H9 (cell line): ENCODE data around the gene ACSF3. TPM values are rescaled to one million over a fixed set of nuclear protein-coding genes. Genes with fewer than 3 reads are reported as not detected.

ENCODE experiments used
- DNase-seq: peaks from one replicate; pipeline ENCODE4 v3.0.0-alpha.2; 2017
- H2AFZ ChIP-seq: one replicate; pipeline ENCODE4 v1.6.1; 2013; ENCODE audit warnings: mild to moderate bottlenecking, low read length, control low read depth, moderate library complexity
- H2AK5ac ChIP-seq: 2 replicates; pipeline ENCODE4 v1.6.1; 2013; ENCODE audit warnings: low read length, control low read depth, mixed read lengths; ENCODE audit not compliant: insufficient read length
- H2BK120ac ChIP-seq: one replicate; pipeline ENCODE4 v1.6.1; 2013; ENCODE audit warnings: low read depth, mild to moderate bottlenecking, low read length, control low read depth, inconsistent platforms; ENCODE audit not compliant: poor library complexity, severe bottlenecking
- H2BK12ac ChIP-seq: 2 replicates; pipeline ENCODE4 v1.6.1; 2013; ENCODE audit warnings: low read length, control low read depth, mixed read lengths, low read depth; ENCODE audit not compliant: insufficient read length
- H2BK15ac ChIP-seq: 2 replicates; pipeline ENCODE4 v1.6.1; 2013; ENCODE audit warnings: low read depth, low read length, control low read depth
- H2BK20ac ChIP-seq: one replicate; pipeline ENCODE4 v1.6.1; 2013; ENCODE audit warnings: low read depth, mild to moderate bottlenecking, low read length, control low read depth, inconsistent platforms; ENCODE audit not compliant: poor library complexity, severe bottlenecking
- H2BK5ac ChIP-seq: 2 replicates; pipeline ENCODE4 v1.6.1; 2013; ENCODE audit warnings: low read length, control low read depth, mixed read lengths; ENCODE audit not compliant: insufficient read length
- H3K14ac ChIP-seq: 2 replicates; pipeline ENCODE4 v1.6.1; 2013; ENCODE audit warnings: low read length, control low read depth; ENCODE audit not compliant: insufficient read depth
- H3K18ac ChIP-seq: 2 replicates; pipeline ENCODE4 v1.6.1; 2013; ENCODE audit warnings: low read depth, mild to moderate bottlenecking, mixed read lengths, low read length, control low read depth; ENCODE audit not compliant: insufficient read length
- H3K23ac ChIP-seq: 2 replicates; pipeline ENCODE4 v1.6.1; 2013; ENCODE audit warnings: low read length, control low read depth, mixed read lengths, low read depth; ENCODE audit not compliant: insufficient read length
- H3K23me2 ChIP-seq: 2 replicates; pipeline ENCODE4 v1.6.1; 2013; ENCODE audit warnings: low read depth, mild to moderate bottlenecking, mixed read lengths, low read length, control low read depth; ENCODE audit not compliant: insufficient read length, poor library complexity, severe bottlenecking
- H3K27ac ChIP-seq: 2 replicates; pipeline ENCODE4 v1.5.1; 2013; ENCODE audit warnings: low read length, control low read depth, mixed read lengths, low read depth; ENCODE audit not compliant: insufficient read length
- H3K27me3 ChIP-seq: 2 replicates; pipeline ENCODE4 v1.6.1; 2013; ENCODE audit warnings: low read length, control low read depth, inconsistent platforms; ENCODE audit not compliant: insufficient read depth
- H3K4ac ChIP-seq: 2 replicates; pipeline ENCODE4 v1.6.1; 2013; ENCODE audit warnings: low read depth, mild to moderate bottlenecking, control low read depth, inconsistent platforms, low read length, moderate library complexity
- H3K4me1 ChIP-seq: 2 replicates; pipeline ENCODE4 v1.6.1; 2013; ENCODE audit warnings: low read length, control low read depth, inconsistent platforms; ENCODE audit not compliant: insufficient read depth
- H3K4me2 ChIP-seq: 2 replicates; pipeline ENCODE4 v1.6.1; 2013; ENCODE audit warnings: low read length, control low read depth, mixed read lengths; ENCODE audit not compliant: insufficient read length, insufficient read depth
- H3K56ac ChIP-seq: 2 replicates; pipeline ENCODE4 v1.6.1; 2013; ENCODE audit warnings: low read depth, mild to moderate bottlenecking, mixed read lengths, low read length, control low read depth; ENCODE audit not compliant: insufficient read length
- H3K79me1 ChIP-seq: 2 replicates; pipeline ENCODE4 v1.6.1; 2013; ENCODE audit warnings: low read depth, mild to moderate bottlenecking, moderate library complexity, low read length, control low read depth, inconsistent platforms; ENCODE audit not compliant: insufficient read depth, poor library complexity, severe bottlenecking
- H3K79me2 ChIP-seq: 2 replicates; pipeline ENCODE4 v1.6.1; 2013; ENCODE audit warnings: low read length, control low read depth, inconsistent platforms; ENCODE audit not compliant: insufficient read depth
- H3K9ac ChIP-seq: 2 replicates; pipeline ENCODE4 v1.6.1; 2013; ENCODE audit warnings: low read length, control low read depth, mixed read lengths; ENCODE audit not compliant: insufficient read length; ENCODE audit errors: extremely low read depth
- H3K9me3 ChIP-seq: one replicate; pipeline ENCODE4 v1.6.1; 2013; ENCODE audit warnings: low read depth, low read length, inconsistent platforms; ENCODE audit not compliant: control insufficient read depth
- H3T11ph ChIP-seq: one replicate; pipeline ENCODE4 v1.6.1; 2013; ENCODE audit warnings: mild to moderate bottlenecking, low read length, control low read depth, inconsistent platforms
- H4K20me1 ChIP-seq: one replicate; pipeline ENCODE4 v1.6.1; 2013; ENCODE audit not compliant: control insufficient read depth, insufficient read length, insufficient read depth
- H4K5ac ChIP-seq: 2 replicates; pipeline ENCODE4 v1.6.1; 2013; ENCODE audit warnings: low read depth, mild to moderate bottlenecking, mixed read lengths, low read length, control low read depth; ENCODE audit not compliant: insufficient read length
- H4K8ac ChIP-seq: replicated peaks from 2 replicates; pipeline ENCODE4 v1.6.1; 2013; ENCODE audit warnings: low read length, control low read depth, mixed read lengths, low read depth; ENCODE audit not compliant: insufficient read length
- H4K91ac ChIP-seq: 2 replicates; pipeline ENCODE4 v1.6.1; 2013; ENCODE audit warnings: low read depth, mild to moderate bottlenecking, moderate library complexity, mixed read lengths, low read length, control low read depth; ENCODE audit not compliant: insufficient read length
- H3K27ac Mint-ChIP-seq, 3 experiments: 2 replicates in 2 of 3; 3 replicates in 1 of 3; pipeline ENCODE4 v1.8.0; 2020 to 2021; ENCODE audit warnings: mixed read lengths in 3 of 3, mild to moderate bottlenecking in 1 of 3, moderate library complexity in 1 of 3
- H3K27me3 Mint-ChIP-seq: 2 replicates; pipeline ENCODE4 v1.8.0; 2021; ENCODE audit warnings: low read depth, mild to moderate bottlenecking, moderate library complexity, mixed read lengths
- H3K36me3 Mint-ChIP-seq, 3 experiments: 2 replicates in 2 of 3; 3 replicates in 1 of 3; pipeline ENCODE4 v1.8.0; 2020 to 2021; ENCODE audit warnings: low read depth in 3 of 3, mixed read lengths in 3 of 3; ENCODE audit not compliant: insufficient read depth in 1 of 3
- H3K4me1 Mint-ChIP-seq, 2 experiments: 2 replicates each; pipeline ENCODE4 v1.8.0; 2020; ENCODE audit warnings: mixed read lengths in 2 of 2
- H3K4me3 Mint-ChIP-seq, 2 experiments: 2 replicates in 1 of 2; 3 replicates in 1 of 2; pipeline ENCODE4 v1.8.0; 2020 to 2021; ENCODE audit warnings: mild to moderate bottlenecking in 2 of 2, mixed read lengths in 2 of 2, moderate library complexity in 1 of 2
- H3K9me3 Mint-ChIP-seq, 2 experiments: 2 replicates in 1 of 2; 3 replicates in 1 of 2; pipeline ENCODE4 v1.8.0; 2020; ENCODE audit warnings: mild to moderate bottlenecking in 2 of 2, mixed read lengths in 2 of 2, moderate library complexity in 1 of 2
- WGBS: extraction: QIAGEN DNeasy Blood & Tissue Kit; methylation state at CpG from one replicate; pipeline ENCODE4 v1.1.7; 2013; ENCODE audit warnings: missing lambda C conversion rate, low lambda C conversion rate, mixed read lengths; ENCODE audit not compliant: insufficient read length; ENCODE audit errors: extremely low coverage; 5-methylcytosine and 5-hydroxymethylcytosine counted together
- total RNA-seq: library from RNA; stranded (reverse); gene quantifications from 2 replicates; pipeline ENCODE4 v1.2.1, GENCODE V29; 2021
- TF ChIP-seq, protein P1 (sequence below): fragments of 200-600 bp; sonication (generic); conservative IDR thresholded peaks from 3 replicates; pipeline ENCODE4 v1.8.0; 2021; ENCODE audit warnings: antibody characterized with exemption, mild to moderate bottlenecking

ACSF3 gene
- total RNA-seq, 1 experiment from 2014 or later = 31.3 TPM

DNA sequence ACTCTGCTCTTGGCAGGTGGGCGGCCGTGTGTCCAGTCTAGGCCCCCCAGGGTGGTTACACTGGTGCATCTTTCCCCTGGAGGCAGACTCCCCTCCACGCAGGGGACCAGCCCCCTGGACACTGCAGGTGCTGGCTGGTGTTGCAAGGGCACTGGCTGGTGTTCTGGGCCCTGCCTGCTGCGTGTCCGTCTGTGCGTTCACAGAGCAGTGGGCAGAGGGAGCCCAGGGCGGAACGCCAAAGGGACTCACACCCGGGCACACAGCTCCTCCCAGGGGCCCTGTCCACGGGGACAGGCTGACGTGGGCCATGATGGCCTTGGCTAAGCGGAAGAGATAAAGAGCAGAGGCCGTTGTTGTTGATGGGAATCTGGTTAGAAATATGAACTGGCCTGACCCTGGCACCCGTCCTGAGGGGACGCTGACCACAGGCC is 27.3 kb downstream of the ACSF3 start:
- Histone ChIP-seq H3K4ac (no peak overlapping the region), H3K4me2 (no peak overlapping the region), H4K91ac (no peak overlapping the region), H3K18ac (no peak overlapping the region), H3T11ph (no peak overlapping the region), H2BK15ac (no peak overlapping the region), H3K9me3 (no peaks in the 10 kb centered on the region), H3K27me3 (no peaks in the 10 kb centered on the region), H4K8ac (no peak overlapping the region), H2BK12ac (no peak overlapping the region), H3K23ac (no peak overlapping the region), H4K20me1 (no peaks in the 10 kb centered on the region), H3K79me2 (no peaks in the 10 kb centered on the region), H3K4me1 (no peaks in the 10 kb centered on the region; the same call in 1 of the 2 replicates), H4K5ac (no peak overlapping the region), H2BK120ac (no peak overlapping the region), H2AFZ (no peak overlapping the region), H2AK5ac (no peak overlapping the region), H3K9ac (no peak overlapping the region), H3K56ac (no peak overlapping the region), H2BK20ac (no peak overlapping the region), H3K27ac (no peak overlapping the region), H3K23me2 (no peaks in the 10 kb centered on the region), H2BK5ac (no peak overlapping the region), H3K79me1 (no peaks in the 10 kb centered on the region), H3K14ac (no peak overlapping the region)
- DNase-seq = no peak
- Mint-ChIP-seq H3K4me1 (peaks cover 6 to 9% of the 10 kb centered on the region in 2 experiments; a peak in 2 of 4 replicates), H3K27ac (no peak overlapping the region), H3K36me3 (peaks cover 30 to 71% (median 64%) of the 10 kb centered on the region in 3 experiments), H3K4me3 (no peak overlapping the region), H3K27me3 (no peaks in the 10 kb centered on the region), H3K9me3 (no peaks in the 10 kb centered on the region; a peak in 2 of 5 replicates)
- whole genome bisulfite sequencing = no CpG with 5 or more reads among the region's 15 CpGs
- TF ChIP-seq, protein P1, sequence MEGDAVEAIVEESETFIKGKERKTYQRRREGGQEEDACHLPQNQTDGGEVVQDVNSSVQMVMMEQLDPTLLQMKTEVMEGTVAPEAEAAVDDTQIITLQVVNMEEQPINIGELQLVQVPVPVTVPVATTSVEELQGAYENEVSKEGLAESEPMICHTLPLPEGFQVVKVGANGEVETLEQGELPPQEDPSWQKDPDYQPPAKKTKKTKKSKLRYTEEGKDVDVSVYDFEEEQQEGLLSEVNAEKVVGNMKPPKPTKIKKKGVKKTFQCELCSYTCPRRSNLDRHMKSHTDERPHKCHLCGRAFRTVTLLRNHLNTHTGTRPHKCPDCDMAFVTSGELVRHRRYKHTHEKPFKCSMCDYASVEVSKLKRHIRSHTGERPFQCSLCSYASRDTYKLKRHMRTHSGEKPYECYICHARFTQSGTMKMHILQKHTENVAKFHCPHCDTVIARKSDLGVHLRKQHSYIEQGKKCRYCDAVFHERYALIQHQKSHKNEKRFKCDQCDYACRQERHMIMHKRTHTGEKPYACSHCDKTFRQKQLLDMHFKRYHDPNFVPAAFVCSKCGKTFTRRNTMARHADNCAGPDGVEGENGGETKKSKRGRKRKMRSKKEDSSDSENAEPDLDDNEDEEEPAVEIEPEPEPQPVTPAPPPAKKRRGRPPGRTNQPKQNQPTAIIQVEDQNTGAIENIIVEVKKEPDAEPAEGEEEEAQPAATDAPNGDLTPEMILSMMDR = no peak
